ENCODE data around the gene ATG7.
"Not testable (repeated sequence)": the region's sequence is repeated elsewhere in the genome, so short reads cannot be mapped to it uniquely, and the experiment has no call there.

Gene ATG7

DNA sequence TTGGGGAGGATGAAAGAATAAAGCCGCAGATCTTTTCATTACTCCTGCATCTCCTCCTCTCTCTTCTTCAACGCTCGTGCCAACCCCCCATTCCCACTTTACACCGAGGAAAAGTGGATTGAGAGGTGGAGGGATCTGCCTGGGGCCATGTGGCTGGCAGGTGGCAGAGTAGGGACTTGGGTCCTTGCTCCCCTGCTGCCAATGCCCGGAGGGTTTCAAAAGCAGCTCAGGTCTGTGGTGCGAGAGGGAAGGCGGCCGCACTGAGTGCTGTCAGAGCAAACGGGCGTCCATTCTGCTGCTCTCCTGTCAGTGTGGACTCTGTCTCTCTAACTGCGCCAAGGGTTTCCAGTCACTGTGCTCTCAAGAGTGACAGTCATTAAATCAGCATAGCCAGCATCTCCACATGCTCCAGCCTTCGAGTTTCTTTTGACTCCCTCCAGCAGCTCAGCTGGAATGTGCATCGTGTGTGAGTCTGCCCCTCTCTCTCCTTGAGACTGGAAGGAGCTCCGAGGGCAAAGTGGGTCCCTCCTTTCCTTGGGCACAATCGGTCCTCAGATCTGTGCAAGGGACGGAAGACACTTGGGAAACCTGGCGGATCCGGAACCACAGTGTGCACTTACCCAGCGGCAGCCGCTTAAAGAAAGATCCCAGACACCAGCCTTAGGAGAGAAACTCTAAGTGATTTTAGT is 302.9 kb downstream of the ATG7 start:
- no peak for DNase-seq

DNA sequence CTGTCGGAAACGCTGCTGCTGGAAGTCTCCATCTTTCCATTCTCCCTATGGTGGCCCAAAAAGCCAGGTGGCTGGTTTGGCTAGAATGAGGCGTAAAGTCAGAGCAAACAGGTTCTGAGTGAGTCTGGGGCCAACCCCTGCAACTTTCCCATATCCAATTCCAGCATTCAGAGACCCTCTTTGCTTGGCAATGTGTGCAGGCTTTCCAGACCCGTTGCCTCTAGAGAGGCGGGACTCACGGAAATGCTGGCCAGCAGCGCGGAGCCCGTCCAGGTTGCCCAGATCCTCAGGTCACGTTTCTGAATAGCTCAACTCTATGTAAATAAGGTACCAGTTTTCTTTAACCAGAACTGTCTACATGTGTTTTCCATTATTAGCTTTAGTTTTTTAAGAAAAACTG is 303.5 kb downstream of the ATG7 start:
- no peak for DNase-seq

- no peak for DNase-seq
These were observed 304.3 kb downstream of the ATG7 start for GRCh38 chr3:11576453-11576852.

DNA sequence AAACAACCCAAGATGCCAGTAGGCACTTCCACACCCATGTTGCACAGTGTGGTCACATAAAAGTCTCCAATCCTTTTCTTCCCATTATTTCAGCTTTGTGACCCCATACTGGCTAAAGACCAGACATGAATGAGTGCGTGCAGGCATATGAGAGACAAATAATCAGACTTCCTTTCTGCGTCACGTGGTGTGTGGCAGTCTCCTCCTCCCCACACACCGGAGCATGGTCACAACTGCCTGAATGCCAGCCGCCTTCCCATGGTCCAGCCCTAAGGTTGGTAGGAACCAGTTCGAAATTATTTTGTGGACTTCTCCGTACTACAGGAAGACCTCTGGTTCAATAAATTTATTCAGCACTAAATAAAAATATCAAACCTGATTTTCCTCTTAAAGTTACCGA is 306.0 kb downstream of the ATG7 start:
- DNase-seq, result no peak

DNA sequence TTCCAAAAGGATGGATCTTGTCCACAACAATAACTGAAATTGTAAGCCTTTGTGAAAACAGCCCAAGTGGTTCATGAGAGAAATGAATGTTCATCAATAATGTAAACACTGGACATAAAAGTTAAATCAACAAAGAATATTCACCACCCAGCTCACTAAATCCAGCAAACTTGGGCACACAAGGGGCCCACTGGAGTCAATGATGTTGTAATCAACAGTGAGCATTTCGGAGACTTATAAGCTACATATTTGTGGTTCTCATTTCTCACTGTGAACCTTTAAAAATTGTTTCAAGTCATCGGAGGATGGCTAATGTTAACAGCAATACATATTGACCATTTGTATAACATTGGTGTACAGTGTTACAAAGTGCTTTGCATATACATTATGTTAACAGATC is 308.4 kb downstream of the ATG7 start:
- DNase-seq, result no peak

GRCh38 chr3:11581237-11582190 is 309.3 kb downstream of the ATG7 start:
- DNase-seq, result no peak

DNA sequence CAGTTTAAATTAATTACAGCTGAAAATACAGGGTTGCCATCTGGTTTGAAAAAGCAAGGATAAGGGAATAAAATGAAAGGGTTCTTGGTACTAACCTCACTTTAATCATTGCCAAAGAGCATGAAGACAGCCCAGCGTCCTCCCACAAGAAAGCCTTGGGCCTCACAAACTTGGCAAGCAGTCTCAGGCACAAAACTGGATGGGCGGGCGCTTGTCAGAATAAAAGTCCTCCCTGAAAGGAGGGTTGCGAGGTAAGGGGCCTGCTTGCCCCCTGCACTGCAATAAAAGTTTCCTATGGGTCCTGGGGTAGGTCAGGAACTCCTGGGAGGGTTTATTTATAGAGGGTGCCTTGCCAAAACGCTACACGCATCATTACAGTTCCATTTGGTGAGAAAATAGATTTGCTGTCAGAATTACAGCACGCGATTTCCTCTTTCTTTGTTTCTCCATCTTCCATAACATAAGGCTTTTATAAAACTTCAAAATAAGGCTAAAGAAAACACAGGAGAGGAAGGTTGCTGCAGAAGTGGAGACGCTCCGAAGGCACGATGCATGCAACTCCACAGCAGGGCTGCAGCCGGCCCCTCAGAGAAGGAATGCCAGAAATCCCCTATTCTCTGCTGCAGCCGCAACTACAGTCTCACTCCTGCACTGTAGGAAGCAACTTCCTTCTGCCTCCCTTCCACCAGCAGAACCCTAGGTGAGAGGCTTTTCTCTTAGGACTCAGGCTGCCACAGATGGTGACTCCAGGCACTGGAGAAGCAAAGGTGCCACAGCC is 310.2 kb downstream of the ATG7 start:
- DNase-seq, result no peak

DNA sequence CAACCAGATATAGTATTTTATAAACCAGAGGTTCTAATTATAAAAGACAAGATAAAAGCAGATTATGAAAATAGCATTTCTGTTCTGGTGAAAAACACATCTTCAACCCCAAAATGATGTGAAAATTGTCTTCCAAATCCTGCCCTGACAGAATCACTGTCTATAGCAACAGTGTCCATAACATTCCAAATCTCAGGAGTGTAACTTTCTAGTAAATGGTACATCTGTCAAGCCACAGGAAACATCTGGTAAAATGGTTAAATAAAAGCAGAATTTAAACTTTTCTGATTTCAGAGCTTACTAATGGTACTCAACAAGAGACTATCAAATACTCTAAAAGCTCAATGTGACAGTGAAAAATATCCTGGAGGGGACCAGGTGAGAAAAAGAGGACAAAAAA is 311.0 kb downstream of the ATG7 start:
- no peak for DNase-seq

DNA sequence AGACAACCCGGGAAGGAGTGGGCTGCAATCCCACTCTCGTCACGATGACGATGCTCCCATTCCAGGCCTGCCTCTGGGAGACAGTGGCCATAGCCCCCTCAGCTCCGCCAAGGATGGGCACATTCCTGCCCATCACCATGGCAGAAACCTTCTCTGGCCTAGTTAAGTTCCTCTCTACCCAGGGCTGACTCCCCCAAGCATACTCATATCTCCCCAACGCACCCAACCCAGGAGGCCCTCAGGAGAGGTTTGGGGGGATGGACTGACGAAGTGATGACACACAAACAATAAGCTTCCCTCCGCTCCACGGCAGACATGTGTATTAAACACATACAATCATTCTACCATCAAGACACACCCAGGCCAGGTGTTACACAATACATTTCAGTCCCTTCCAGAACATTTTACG is 311.4 kb downstream of the ATG7 start:
- no peak for DNase-seq

DNA sequence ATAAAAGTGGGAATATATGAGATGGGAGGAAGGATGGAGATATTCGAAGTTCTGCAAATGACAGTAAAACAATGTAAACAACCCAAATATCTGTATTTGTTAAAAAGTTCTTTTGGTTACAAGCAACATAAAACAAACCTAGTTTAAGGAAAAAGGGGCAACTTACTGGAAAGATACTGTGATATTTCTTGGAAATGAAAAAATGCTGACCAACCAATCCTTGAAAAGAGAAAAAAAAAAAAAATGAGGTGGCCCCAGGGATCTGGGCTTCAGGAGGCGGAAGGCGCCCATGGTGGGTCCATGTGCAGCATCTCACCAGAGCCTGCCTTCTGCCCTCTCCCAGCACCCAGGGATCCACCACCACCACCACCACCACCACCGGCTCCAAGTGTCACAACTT is 312.4 kb downstream of the ATG7 start:
- no peak for DNase-seq

DNA sequence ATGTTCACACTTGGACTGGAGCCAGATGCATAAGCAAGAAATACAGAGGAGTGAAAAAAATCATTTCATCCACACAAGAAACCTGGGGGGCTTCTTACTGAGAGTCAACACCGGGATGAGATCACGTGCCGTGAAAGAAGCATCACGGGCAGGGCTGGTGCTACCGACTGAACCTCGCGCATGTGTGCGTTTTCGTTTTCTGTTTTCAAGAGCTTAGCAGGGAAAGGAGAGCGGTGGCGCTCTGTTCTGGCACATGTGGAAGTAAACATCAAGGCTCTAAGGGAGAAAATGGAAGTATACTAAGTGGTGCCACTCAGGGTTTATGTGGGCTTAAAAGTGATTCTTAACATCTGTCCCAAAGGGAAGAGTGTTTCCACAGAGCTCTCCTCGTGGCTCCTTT is 315.6 kb downstream of the ATG7 start:
- DNase-seq, result no peak

- DNase-seq, result no peak
These were observed 316.1 kb downstream of the ATG7 start for GRCh38 chr3:11588338-11588737.

DNA sequence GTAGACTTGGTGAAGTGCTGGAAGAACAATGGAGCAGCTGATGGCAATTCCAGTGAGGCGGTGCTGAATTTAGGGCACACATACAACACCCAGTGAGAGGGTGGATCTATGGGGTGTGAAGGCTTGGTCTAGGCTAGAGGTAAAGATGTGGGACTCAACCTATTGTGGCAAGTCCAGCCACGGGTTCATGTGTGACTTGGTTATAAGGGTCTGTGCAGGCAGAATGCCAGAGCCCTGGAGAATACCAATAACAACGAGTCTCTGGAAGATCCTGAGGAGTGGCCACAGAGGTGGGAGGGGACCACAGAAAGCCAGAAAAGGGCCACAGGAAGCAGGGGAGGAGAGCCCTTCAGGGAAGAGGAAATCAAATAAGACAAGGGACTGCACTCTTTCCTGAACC is 316.6 kb downstream of the ATG7 start:
- peak; percentile 23 for DNase-seq

- DNase-seq, result no peak
These were observed 317.5 kb downstream of the ATG7 start for GRCh38 chr3:11589706-11590105.

GRCh38 chr3:11591002-11591355 is 318.8 kb downstream of the ATG7 start:
- no peak for DNase-seq

- no peak for DNase-seq
These were observed 319.4 kb downstream of the ATG7 start for GRCh38 chr3:11591391-11592282.

GRCh38 chr3:11592445-11593298 is 320.5 kb downstream of the ATG7 start:
- no peak for DNase-seq

- DNase-seq, result peak; percentile 48
These were observed 321.3 kb downstream of the ATG7 start for GRCh38 chr3:11593318-11594034.

DNA sequence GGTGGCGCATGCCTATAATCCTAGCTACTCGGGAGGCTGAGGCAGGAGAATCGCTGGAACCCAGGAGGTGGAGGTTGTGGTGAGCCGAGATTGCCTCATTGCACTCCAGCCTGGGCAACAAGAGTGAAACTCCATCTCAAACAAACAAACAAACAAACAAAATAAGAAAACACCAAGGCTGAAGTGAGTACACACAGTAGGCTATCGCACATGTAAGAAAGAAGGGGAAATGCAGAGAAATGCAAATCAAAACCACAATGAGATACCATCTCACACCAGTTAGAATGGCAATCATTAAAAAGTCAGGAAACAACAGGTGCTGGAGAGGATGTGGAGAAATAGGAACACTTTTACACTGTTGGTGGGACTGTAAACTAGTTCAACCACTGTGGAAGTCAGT is 322.8 kb downstream of the ATG7 start:
- not testable (repeated sequence) for DNase-seq

DNA sequence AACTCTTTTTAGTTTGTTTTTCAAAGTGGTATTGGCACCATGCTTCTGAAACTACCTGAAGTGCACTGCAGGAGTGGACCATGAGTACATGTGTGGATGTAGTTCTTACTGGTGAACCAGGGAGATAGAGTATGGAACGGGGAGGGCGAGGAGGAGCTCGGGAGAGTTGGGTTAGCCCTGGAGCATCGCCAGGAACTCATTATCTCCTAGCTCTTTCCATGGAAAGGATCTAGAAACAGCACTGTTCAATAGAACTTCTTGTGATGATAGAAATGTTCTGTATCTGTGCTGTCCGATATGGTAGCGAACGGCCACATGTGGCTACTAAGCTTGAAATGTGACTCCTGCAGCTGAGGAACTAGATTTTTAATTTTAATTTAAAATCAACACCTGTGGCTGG is 324.2 kb downstream of the ATG7 start:
- peak; percentile 43 for DNase-seq

Measured in NCI-H2029 (cell line).